Measurements from ENCODE around the gene EVC2.

- TF ChIP-seq, protein P1, sequence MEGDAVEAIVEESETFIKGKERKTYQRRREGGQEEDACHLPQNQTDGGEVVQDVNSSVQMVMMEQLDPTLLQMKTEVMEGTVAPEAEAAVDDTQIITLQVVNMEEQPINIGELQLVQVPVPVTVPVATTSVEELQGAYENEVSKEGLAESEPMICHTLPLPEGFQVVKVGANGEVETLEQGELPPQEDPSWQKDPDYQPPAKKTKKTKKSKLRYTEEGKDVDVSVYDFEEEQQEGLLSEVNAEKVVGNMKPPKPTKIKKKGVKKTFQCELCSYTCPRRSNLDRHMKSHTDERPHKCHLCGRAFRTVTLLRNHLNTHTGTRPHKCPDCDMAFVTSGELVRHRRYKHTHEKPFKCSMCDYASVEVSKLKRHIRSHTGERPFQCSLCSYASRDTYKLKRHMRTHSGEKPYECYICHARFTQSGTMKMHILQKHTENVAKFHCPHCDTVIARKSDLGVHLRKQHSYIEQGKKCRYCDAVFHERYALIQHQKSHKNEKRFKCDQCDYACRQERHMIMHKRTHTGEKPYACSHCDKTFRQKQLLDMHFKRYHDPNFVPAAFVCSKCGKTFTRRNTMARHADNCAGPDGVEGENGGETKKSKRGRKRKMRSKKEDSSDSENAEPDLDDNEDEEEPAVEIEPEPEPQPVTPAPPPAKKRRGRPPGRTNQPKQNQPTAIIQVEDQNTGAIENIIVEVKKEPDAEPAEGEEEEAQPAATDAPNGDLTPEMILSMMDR (IDR thresholded peaks at IDR 0.05; ENCODE audit: low read length) = no peak
- TF ChIP-seq EZH2 (optimal IDR thresholded peaks at IDR 0.05; ENCODE audit: low read depth, low read length) (no peak), EZH2phosphoT487 (IDR thresholded peaks at IDR 0.05; ENCODE audit: low read length) (no peak)
Observed at GRCh38 chr4:5678977-5679376, 29.4 kb downstream of the EVC2 start.

Data from MM.1S (cell line).